GM21526 (cell line): ENCODE measurements around the gene DPY19L1.
A peak's percentile ranks its signal among the peaks of the same experiment; 100 is the strongest.
"Not testable (repeated sequence)": the region's sequence is repeated elsewhere in the genome, so short reads cannot be mapped to it uniquely, and the experiment has no call there.

Experiments used
- ATAC-seq: cut with Tn5 transposase; IDR thresholded peaks from one replicate; pipeline ENCODE4 v1.9.1; 2021; ENCODE audit warnings: moderate library complexity; ENCODE audit not compliant: unreplicated experiment, low FRiP score

DPY19L1 gene

DNA sequence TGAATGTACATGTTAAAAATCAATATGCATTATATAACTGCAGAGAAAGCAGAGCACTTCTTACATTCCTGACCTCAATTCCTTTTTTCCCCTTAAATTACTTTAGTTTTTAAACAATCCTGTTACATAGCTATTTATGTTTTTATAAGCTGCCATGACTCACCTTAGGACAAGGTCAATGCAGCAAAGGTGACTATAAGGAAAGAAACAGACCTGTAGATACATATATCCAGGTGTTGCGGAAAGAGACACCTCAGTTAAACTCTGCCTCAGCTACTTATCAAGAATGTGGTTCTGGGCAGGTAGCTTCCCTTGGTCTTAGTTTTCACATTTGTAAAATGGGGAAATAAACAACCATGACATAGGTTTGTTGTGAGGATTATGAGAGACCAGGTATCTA is 105.5 kb downstream of the DPY19L1 start:
- no peak for ATAC-seq

GRCh38 chr7:34929783-34930182 is 107.5 kb downstream of the DPY19L1 start:
- ATAC-seq: not testable (repeated sequence)

DNA sequence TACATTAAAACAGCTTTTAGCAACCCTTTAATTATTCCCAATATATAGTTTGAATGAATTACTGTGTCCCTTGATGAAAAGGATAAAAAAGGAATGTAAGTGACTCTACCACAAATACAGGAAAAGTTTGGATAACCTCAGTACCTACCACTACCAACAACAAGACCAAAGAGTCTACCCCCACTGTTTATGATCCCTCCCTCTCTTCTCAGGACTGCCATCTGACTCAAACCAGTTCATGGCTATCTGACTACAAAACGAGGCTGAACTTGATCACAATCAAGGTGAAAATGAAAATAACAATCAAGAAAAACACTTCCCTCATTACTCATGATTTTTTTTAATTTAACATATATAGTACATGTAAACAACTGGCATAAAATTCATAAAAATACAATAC is 108.7 kb downstream of the DPY19L1 start:
- no peak for ATAC-seq

DNA sequence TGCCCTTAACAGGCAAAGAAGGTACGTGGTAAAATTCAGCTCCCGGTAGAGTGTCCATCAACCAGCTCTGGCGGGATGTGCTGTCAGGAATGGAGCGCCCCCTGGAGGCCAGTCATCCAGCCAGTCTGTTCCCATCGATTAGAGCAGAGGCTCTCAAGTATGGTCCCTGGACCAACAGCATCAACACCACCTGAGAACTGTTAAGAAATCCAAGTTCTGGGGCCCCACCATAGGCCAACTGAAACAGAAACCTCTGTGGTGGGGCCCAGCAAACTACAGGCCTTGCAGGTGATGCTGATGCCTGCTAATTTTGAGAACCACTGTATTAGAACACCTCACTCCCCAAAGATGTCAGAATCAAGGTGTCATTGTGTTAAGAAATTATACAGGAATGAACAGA is 109.2 kb downstream of the DPY19L1 start:
- ATAC-seq: peak; percentile 78

DNA sequence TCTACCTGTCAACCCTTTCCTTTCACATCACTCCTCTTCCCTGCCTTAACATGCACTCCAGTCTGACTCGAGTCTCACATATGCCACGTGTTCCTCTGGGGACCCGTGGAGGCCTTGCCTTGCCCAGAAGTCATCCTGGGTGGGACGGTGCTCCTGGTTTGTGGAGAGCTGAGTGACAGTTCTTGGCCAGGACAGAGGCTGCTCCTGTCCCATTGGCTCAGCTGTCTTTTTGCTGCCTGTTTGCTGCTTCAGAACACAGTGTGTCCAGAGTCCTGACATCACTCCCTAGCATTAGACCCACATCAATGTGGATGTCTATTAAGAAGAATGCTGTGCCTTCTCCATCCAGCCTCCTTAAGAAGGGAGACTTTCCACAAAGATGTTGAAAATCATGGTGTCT is 116.8 kb downstream of the DPY19L1 start:
- not testable (repeated sequence) for ATAC-seq

DNA sequence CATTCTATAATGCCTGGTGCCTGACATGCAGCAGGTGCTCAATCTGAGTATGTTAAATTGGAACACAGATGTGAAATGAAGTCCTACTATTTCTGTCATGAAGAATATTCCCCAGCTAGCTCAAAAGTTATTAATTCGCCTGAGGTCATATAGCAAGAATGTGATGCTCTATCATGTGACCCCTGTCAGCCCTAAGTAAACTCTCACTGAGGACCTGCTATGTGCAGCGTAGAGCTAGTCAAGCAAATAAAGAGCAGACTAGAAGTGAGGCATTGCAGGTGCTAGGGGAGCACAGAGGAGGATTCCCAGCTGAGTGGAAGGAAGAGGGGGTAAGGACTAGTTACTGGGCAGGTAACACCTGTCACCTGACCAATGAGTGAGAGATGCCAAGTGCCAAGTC is 118.2 kb downstream of the DPY19L1 start:
- ATAC-seq: not testable (repeated sequence)

GRCh38 chr7:34918198-34918861 is 119.0 kb downstream of the DPY19L1 start:
- ATAC-seq: not testable (repeated sequence)

- not testable (repeated sequence) for ATAC-seq
Observed at GRCh38 chr7:34917515-34917914, 119.8 kb downstream of the DPY19L1 start.

DNA sequence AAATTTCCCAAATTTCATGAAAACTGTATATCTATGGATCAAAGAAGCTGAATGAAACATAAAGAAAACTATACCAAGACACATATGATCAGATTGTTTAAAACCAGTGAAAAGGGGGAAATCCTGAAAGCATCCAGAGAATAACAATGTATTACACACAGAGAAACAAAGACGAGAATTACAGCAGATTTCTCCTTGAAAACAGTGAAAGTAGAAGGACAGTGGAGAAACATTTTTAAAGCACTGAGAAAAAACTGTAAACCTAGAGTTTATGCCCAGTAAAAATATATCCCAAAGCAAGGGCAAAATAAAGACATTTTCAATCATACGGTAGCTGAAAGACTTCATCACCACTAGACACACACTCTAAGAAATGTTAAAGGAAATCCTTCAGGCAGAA is 121.0 kb downstream of the DPY19L1 start:
- ATAC-seq: no peak

DNA sequence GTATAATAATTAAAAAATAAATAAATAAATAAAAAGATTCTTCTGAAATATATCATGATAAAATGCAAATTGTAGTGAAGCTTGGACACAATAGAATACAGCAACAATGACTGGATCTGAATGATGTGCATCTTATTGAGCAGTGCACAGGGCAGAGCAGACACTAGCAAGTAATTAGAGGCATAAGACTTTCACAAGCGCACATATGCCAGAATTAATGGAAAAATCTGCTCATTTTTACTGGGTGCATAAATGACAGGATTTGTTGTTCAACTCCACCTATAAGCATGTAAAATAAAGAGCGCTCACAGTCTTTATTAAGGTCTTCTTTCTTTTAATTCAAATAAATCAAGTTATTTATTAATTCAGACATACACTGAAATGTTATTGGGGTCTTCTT is 125.0 kb downstream of the DPY19L1 start:
- no peak for ATAC-seq

- ATAC-seq: not testable (repeated sequence)
Observed at GRCh38 chr7:34906266-34906850, 130.9 kb downstream of the DPY19L1 start.

GRCh38 chr7:34904987-34905386 is 132.3 kb downstream of the DPY19L1 start:
- no peak for ATAC-seq

GRCh38 chr7:34903921-34904320 is 133.4 kb downstream of the DPY19L1 start:
- not testable (repeated sequence) for ATAC-seq

- ATAC-seq: no peak
Observed at GRCh38 chr7:34902182-34902581, 135.1 kb downstream of the DPY19L1 start.

- ATAC-seq: peak; percentile 78
Observed at GRCh38 chr7:34900891-34901513, 136.3 kb downstream of the DPY19L1 start.

DNA sequence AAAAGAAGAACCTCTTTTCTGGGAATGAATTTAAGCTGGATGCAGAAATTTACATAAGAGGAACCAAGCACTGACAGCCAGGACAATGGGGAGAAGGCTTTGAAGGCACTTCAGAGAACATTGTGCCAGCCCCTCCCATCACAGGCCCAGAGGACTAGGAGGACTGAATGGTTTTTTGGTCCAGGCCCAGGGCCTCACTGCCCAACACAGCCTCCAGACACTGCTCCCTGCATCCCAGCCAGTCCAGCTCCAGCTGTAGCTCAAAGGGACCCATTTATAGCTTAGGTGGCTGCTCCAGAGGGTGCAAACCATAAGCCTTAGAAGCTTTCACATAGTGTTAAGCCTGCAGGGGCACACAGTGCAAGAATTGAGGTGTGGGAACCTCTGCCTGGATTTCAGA is 142.1 kb downstream of the DPY19L1 start:
- ATAC-seq: no peak

DNA sequence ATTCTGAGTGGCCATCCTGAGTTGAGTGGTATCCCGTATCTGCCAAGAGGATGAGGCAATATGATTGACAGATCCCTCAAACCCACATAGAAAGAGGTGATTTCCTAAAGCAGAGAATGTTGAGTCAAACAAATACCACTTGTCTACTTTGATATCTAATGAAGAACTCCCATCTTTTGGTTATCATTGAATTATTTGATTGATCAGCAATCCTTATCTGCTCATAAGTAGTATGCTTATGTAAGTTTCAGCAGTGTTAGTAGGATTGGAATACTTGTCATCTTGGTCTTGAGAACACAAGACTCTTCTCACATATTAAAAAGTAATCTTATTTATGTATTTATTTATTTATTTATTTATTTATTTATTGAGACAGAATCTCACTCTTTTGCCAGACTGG is 147.3 kb downstream of the DPY19L1 start:
- no peak for ATAC-seq

DNA sequence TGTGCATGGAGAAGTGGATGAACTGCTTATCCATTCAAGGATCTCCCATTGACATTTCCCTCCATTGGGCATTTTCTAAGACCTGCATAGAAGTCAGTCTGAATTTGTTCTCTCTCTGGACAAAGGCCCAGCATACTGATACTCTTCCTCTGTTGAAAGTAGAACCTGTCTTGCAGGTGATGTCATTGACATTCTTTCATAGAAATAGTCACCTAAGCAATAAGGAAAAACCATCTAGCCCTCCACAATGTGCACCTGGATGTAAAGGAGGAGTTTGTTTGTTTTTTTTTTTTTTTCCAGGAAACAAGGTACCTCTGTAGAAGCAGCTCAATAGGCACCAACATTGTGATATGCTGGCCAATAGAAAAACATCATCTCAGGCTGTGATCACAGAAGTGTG is 150.4 kb downstream of the DPY19L1 start:
- no peak for ATAC-seq

DNA sequence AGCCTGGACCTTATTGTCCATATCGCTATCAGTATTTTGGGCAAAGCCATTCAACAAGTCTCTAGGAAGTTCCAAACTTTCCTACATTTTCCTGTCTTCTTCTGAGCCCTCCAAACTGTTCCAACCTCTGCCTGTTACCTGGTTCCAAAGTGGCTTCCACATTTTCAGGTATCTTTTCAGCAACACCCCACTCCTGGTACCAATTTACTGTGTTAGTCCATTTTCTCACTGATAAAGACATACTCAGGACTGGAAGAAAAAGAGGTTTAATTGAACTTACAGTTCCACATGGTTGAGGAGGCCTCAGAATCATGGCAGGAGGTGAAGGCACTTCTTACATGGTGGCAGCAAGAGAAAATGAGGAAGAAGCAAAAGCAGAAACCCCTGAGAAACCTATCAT is 153.4 kb downstream of the DPY19L1 start:
- not testable (repeated sequence) for ATAC-seq

DNA sequence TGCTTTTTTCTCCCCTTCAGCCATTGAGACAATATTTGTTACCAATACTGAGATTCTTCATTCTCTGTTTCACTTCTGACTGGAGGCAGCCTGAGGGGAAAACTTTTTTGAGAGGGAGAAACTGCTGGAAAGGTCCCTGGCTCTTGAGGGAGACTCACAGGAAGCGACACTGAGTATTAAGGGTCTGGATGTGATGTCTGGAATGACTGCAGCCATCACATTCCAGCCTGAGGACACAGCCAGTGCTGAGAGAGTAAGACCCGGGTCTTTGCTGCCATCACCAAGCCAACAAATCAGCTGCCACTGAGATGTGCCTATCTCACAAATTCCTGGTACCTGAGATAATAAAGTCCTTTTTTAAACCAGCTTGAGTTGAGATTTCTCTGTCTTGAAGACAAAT is 157.4 kb downstream of the DPY19L1 start:
- no peak for ATAC-seq

DNA sequence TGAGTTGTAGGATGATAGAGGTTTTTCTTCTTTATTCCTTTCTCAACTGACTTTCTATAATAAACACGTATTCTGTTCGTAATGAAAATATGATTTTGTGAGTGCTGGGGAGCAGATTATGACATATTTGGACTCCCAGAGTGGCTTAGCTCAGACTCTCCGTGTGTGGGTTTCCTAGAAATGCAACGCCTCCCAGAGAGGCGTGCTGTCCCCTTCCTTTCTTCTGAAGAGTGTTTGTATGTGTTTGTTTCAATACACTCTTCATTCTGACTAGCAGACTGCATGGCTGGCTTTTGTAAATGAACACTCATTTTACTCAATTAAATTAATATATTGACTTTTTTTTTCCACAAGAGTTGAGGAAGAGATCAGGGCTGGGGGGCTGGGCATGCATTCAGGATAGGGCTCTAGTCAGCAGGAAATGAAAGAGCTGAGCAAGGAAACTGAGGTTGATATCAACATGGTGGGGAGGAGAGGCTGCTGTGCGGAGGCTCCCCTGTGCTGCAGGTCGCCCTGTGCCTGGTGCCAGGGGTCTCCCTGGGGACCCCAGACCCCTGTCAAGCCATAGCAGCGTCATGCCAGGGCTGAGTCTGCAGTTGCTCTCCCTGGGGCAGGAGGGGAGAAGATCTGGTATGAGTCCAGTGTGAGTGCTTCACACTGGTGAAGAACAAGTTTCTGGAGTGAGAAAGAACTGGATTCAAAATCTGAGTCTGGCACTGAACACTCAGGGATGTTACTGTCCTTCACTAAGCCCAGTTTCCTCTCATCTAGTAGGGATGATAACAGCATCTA is 158.1 kb downstream of the DPY19L1 start:
- ATAC-seq: not testable (repeated sequence)
